DMS53 treated with DMSO at 0.1 percent for 48 hours (cell line): ENCODE results near the gene ATP5F1E.

ENCODE experiments used
- DNase-seq: peaks from one replicate; lab custom pipeline; 2025; ENCODE audit not compliant: unreplicated experiment; lab: John Stamatoyannopoulos, UW

Gene ATP5F1E

DNA sequence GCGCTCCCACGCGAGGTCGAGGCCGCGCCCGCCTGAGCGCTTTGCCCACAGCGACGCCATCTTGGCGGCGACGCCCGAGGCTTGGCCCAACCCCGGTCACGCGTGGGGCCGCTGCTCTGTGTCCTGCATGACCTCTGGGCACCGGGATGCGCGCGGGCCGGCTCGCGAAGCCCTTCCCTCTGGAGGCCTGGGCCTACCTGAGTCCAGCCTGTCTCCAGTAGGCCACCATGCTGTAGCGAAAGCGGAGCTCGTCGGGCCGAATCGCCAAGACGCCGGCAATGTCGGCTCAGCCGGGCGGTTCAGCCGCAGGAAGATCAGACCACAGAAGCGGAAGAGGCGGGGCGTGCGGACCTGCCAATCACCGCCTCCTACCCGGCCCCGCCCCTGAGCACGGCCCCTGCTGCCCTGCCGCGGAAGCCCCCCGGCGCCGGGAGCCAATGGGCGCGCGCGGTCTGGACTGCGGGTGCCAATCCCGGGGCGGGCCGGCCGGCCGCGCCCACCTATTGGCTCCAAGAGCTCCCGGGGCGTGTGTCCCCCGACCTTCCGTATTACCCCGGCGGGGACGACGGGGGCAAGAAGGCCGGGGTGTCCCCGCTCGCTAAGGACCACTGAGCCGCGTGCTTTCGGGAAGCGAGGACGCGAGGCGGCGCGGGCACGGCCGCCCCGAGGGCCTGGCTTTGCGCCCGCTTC lies at the start of gene ATP5F1E:
ATP5F1E (minus strand) TSS at position 313 of the 690 bp plus-strand sequence; CDS start at position 229, 84 bp downstream.
- DNase-seq, result peak; percentile 93

DNA sequence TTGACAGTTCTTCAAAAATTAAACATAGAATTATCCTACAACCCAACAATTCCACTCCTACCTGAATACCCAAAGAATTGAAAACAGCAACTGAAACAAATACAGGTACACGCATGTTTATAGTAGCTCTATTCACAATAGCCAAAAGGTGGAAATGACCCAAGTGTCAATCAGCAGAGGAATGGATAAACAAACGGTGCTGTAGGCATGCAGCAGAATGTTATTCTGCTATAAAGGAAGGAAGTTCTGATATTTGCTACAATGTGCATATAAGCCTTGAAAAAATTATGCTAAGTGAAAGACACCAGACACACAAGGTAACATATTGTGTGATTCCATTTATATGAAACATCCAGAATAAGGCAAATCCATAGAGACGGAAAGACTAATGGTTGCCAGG lies 48.9 kb upstream of the ATP5F1E start:
- no peak for DNase-seq

DNA sequence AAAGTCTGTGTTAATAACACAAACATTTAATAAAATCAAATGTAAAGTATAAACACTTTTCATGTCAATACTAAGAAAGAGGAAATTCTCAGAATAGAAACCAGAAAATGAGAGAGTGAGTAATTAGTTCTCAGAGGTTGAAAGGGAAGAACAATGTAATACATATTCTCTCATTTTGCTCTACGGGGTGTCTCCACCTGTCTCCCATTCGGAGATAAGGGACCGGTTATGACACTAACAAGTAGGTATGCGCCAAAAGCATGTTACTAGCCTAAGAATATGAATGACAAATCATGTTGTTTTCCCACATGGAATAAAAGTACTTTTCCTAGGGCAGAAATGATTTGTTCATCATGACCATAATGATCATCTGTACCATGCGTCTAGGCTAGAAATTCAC lies 46.1 kb upstream of the ATP5F1E start:
- no peak for DNase-seq

DNA sequence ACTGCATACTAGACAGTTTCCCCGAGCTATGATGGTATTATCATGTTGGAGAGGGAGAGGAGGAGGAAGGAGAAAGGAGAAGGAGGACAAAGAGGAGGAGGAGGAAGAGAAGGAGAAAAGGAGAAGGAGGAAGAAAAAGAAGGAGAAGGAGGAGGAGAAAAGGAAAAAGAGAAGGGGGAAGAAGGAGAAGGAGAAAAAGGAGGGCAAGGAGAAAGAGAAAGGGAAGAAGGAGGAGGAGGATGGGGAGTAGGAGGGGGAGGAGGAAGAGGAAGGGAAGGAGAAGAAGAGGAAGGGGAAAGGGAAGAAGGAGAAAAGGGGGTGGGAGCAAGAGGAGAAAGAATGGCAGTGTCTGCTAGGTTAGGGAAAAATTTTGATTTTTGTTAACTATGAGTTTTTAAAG lies 45.6 kb upstream of the ATP5F1E start:
- DNase-seq, result no peak

DNA sequence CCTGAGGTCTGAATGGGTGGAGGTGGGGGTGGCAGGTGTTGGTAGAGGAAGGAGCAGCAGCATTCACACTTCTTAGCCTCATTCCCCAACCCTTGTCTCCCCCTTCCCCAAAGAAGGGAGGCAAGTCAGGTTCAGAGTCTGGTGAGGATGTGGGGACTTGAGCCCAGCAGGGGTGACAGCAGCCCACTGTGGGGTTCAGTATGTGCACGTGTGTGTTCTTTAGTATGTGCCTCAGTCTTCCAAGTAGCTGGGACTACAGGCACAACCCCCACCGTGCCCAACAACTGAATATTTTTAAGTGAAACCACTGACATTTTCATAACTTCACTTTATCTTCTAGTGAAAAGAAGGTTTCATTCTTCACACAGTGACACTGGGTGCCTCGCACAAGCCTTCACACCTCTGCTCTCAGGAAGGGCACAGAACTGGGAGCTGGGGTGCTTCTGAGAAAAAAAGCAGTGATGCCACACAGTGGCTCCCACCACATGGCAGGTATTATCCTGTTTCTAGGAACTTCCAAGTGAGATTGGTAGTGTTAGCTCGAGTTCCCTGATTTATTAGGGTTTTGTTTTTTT lies 43.9 kb upstream of the ATP5F1E start:
- DNase-seq, result no peak

DNA sequence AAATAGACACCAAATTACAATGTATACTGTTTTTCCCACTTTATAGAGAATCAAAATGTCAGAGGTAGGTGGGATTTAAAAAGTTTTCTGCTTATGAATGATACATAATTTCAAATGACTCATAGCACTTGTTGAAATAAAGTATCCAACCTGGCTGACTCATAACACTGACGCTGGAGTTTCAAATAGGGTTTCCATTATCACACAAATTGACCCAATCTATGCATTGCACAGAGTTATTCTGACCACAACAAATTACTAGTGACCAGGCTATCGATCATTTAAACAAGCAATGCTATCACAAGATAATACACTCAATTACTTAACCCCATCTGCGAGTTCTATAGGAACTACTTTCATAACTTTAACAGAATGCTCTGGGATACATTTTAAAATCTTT lies 42.3 kb upstream of the ATP5F1E start:
- DNase-seq, result no peak

DNA sequence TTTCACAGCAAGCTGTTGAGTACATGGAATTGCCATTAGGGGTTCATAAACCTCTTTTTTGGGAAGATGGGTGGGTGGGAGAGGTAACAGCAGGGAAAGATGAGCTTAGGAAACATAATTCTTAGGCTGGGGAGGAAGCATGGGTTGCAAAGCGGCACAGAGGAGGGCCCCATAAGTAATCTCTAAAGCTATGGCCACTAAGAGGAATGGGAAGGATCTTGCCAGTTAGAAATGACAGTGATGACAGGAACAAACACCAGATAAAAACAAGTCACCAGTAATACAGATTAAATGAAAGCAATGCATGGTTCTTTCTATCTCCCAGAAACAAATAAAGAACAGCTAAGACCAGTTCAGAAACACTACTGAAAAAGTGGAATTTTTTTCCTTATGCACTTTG lies 41.4 kb upstream of the ATP5F1E start:
- no peak for DNase-seq

DNA sequence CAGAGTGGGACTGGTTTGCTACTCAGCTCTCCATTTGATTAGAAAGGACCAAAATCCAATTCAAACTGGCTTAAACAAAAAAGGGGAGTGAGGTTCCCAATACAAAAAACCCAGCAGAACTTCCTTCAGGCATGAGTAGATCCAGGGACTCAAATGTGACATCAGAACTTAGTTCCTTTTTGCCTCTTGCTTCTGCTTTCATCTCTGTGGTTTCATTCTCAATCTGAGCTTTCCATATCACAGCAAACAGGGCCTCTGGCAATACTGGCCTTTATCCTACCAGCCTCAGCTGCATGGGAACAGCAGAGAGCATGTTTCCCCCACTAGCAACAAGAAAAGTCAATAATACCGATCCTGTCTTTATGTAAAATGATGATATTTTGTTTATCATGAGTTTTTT lies 39.1 kb upstream of the ATP5F1E start:
- no peak for DNase-seq

DNA sequence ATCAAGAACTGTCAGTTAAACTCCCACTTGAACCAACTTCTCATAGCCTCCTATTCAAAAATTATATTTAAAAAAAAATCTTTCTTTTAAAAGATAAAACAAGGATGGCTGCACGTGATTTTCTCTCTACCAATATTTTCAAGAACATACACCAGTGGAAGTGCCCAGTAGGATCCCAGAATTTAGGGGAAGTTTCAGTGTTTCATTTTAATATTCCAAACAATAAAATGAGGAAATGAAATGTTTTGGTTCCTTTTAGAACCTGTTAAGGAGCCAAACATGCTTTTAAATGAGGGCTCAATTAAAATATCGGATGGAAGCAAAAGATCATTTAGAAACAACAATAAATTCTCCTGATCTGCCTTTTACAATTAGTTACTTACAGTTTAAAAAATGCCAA lies 36.9 kb upstream of the ATP5F1E start:
- no peak for DNase-seq

DNA sequence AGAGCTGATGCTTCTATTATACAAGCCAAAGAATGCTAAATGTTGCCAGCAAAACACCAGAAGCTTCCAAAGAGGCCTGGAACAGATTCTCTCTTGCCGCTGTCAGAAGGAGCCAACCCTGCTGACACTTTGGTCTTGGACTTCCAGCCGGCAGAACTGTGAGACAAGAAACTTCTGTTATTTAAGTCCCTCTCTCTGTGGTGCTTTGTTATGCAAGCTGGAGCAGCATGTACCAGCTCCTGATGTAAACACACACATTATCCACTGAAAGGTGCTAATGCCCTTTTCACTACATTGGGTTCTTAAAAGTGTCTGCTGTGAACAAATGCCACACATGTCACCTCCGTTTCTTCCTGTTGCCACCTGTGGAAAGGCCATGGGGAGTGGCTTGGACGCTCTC lies 36.4 kb upstream of the ATP5F1E start:
- DNase-seq, result no peak

DNA sequence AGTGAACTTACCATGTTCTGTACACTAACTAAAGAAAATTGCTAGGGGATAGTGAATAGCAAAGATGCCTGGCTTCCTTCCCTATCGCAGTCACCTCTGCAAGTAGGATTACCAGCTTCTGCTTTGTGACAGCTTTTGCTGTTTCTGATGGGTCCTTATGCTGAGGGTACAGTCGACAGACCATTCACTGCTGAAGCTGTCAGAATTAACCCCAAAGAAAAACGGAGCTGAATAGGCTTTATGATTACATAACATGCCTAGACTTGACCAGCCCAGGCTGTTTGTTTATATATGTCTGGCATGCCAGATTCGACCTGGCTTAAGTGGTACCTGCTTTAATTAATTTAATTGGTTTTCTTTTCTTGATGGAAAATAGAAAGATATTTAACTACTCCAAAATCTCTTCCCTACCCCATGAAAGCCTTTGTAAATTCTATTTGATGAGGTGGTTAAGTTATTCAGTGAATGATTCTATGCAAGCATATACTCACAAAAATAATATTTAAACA lies 32.1 kb upstream of the ATP5F1E start:
- DNase-seq, result no peak

DNA sequence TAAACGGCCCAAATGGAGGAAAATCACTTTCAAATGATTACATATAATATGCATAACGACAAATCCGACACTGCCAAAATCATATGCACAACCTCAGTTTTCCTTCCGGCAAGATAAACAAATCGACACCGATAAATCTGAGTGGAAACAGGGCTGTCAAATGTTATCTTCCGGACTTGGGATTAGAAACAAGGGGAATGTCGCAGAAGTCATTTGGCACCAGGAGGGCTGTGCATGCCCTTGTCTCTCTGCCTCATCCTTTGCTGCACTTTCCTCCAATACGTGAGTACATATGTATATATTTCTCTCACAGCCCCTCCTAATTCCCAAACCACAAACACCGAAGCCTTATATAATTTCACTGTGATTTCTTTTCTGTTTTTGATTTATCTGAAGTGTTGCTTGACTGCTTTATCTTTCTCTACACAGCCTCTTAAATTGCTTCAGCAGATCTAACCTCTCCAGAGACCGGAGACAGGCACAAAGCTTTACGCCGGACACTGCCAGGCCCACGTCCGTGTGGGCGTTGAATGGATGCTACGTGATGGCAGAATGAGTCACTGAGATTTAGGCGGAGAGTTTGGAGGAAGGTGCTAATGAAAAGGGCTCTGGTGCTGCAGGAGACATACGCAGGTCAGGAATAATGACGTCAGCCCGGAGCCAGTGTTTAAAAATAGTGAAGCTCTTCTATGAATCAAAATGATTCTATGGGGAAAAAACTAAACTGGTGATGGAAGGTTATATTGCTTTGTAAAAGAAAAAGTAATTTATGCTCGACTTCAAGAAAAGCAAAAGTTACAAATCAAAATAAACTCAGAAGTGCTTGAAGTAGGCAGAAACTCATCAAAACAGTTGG lies 31.5 kb upstream of the ATP5F1E start:
- no peak for DNase-seq

DNA sequence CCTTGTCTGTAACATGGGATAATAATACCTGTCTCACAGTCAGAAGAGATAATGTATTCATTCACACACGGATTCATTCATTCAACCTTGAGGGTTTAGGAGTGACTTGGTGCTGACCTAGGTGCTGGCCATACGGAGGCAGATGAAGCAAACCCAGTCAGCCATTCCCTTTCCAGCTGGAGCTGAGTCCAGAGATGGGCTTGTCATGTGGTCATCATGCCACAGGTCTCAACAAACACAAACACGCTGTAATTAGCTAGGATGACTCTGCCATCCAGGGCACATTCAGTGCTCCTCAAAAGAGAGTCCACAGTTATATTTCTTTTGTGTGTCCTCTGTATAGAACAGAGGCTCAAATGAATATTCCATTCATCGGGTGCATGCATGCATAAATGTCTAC lies 29.9 kb upstream of the ATP5F1E start:
- DNase-seq, result no peak

DNA sequence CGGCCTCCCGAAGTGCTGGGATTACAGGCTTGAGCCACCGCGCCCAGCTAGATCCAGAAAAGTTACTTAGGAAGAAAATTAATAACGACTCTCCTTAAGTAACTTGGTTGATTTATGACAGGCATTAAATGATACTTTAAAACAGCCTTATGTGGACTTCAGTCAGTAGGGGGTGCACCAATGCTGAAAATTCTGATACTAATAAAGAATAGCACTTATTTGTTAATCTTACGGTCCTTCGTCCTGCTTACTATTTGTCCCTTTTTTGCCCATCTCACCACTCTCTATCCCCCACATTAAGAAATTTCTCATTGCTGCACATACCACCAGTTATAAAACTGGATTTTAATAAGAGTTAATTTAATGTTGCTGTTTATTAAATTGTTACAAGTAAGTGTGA lies 23.2 kb upstream of the ATP5F1E start:
- no peak for DNase-seq

DNA sequence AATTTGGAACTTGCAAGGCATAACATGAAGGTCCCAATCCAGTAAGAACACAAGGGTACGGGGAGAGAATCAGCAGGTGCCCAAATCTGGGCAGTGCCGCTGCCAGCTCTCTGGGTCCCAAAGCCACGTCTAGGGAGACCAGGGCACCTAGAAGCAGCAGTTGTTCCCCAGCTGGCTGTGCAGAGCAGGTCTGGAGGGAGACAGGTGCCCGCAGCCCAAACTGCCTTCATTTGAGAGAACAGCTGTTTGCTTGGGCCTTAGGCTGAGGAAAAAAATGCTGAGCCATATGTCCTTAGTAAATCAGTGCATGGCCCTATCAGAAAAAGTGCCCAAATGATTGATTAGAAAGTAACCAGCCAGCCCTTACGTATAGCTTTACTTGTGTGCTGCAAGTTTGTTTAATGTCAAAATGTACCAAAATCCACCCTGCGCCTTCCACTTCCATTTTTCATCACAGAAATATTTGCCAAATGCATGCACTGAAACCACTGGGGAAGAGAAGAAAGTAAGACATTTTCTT lies 19.6 kb upstream of the ATP5F1E start:
- no peak for DNase-seq

DNA sequence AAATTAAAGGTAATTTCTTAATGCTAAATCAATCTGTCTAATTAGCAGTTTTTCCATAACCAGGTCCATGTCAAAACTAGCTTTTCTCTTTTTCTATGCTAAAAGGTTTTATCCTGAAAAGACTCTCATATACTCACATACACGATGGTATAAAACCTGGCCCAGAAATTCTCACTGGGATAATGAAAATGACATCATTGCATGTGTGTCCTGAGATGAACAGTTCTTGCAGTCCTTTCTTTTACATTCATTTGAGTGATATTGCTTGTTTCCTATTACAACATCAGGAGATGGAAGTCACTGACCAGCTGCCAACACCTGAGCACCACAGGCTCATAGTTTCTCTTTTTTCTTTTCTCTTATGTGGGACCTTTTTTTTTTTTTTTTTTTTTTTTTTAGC lies 18.3 kb upstream of the ATP5F1E start:
- DNase-seq, result no peak

DNA sequence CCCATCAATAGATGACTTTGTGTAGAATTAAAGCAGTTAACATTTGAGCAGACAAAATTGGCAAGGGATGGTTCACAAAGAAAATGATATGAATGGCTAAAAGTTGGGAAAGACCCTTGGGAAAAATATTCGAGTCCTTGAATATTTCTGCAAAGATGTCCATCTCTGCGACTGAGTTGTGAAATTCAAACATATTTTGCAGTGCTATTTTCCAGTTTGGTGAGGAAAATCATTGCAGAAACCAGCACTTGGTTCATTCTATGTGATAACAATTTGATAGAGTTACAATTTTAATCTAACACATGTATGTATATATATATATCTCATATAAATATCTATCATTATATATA lies 16.5 kb upstream of the ATP5F1E start:
- no peak for DNase-seq

DNA sequence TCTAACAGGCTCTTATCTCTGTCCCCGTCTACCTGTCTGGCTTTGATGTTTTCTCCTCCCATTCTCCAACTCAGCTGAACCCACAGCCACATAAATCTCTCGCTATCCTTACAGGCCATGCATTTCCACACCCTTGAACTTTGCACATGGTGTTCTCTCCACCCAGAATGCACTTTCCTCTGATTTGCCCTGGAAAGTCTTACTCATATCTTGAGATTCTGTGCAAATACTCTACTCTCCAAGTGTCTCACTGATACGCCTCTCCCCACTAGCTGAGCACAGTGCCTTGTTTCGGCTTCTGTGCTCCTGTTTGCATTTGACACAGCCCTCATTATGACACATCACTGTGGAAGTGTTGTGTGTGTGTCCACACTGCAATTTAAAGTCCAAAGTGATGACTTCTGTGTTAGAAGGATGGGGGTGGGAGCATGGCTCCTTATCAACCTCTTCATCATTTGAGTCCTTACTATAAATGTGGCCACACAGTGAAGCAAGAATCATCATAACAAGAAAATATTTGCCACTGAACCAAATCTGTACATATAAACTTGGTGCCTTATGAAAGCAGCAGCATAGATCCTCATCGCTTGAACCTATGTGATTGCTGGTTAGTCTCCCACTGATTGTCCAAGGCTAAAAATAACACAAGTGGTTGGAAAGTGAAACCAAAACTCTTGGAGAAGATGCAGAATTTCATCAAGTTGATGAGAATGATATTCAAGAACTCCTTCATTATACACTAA lies 16.0 kb upstream of the ATP5F1E start:
- no peak for DNase-seq

DNA sequence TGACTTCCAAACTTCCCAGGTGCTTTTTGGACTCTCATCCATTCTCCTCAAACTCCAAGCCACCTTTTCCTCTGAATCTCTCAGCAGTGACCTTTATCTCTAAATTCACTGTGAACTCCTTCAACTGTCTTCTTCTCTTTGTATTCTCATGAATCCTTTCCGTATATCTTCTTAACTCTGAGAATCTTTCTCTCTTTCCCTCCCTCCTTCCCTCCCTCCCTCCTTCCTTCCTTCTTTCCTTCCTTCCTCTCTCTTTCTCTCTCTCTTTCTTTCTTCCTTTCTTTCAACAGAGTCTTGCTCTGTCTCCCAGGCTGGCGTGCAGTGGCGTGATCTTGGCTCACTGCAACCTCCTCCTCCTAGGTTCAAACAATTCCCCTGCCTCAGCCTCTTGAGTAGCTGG lies 14.7 kb upstream of the ATP5F1E start:
- DNase-seq, result no peak

DNA sequence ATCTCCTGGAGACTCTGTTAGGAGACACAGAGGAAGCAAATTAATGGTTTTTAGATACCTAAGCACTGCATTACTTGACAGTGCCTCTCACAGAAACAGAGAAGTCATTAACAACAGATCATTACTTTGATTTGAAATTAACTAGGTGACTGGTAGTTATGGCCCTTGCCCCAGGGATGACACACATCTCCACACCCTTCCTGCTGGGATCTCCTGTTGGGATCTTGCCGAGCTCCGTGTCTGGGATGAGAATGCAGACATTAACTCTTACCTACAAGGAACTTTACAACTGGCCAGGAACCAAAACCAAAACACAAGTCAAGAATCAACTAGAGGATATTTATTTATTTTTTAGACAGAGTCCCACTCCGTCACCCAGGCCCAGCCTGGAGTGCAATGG lies 12.7 kb upstream of the ATP5F1E start:
- DNase-seq, result no peak

DNA sequence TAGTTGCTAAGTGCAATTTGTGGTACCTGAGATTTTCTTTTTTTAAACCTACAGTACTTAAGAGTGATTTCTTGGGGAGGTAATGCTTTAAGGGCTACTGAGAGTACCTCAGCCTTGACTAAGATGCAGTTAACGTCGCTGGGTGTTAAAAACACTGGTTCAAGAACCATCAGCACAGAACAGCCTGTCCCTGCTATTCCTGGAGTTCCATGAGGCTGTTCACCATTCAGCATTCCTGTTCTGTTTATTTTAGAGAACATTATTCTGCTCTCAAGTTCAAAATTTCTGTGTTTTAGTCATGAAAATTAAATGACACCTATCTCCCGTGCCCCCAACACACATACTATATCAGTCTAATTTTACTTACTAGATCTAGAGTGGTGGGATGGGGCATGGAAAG lies 12.2 kb upstream of the ATP5F1E start:
- no peak for DNase-seq
